IgD-negative memory B cell (primary cell): ENCODE results near the gene KRABD2.
"Not testable (repeated sequence)": the region's sequence is repeated elsewhere in the genome, so short reads cannot be mapped to it uniquely, and the experiment has no call there.

ENCODE experiments used
- H3K27ac Mint-ChIP-seq, 3 donors: one replicate each; pipeline ENCODE4 v1.8.0; 2020 to 2022; ENCODE audit warnings: mild to moderate bottlenecking in 3 of 3, mixed read lengths in 3 of 3, moderate library complexity in 1 of 3
- H3K27me3 Mint-ChIP-seq: one replicate; pipeline ENCODE4 v1.8.0; 2021; ENCODE audit warnings: mixed read lengths
- H3K36me3 Mint-ChIP-seq: one replicate; pipeline ENCODE4 v1.8.0; 2020; ENCODE audit warnings: mild to moderate bottlenecking, mixed read lengths
- H3K4me1 Mint-ChIP-seq, 3 donors: one replicate each; pipeline ENCODE4 v1.8.0; 2020 to 2022; ENCODE audit warnings: mixed read lengths in 3 of 3, mild to moderate bottlenecking in 1 of 3
- H3K4me3 Mint-ChIP-seq, 4 donors: one replicate each; pipeline ENCODE4 v1.8.0; 2020 to 2022; ENCODE audit warnings: mild to moderate bottlenecking in 4 of 4, mixed read lengths in 4 of 4, moderate library complexity in 3 of 4
- H3K9me3 Mint-ChIP-seq, 3 donors: one replicate each; pipeline ENCODE4 v1.8.0; 2020 to 2021; ENCODE audit warnings: mixed read lengths in 3 of 3, mild to moderate bottlenecking in 1 of 3

KRABD2 gene

GRCh38 chr17:8359769-8360168 is 16.7 kb downstream of the KRABD2 start:
- Mint-ChIP-seq H3K27ac (no peak overlapping the region), H3K4me1 (no peaks in the 10 kb centered on the region), H3K36me3 (peaks cover 7% of the 10 kb centered on the region), H3K4me3 (no peak overlapping the region), H3K9me3 (no peaks in the 10 kb centered on the region), H3K27me3 (no peaks in the 10 kb centered on the region)

DNA sequence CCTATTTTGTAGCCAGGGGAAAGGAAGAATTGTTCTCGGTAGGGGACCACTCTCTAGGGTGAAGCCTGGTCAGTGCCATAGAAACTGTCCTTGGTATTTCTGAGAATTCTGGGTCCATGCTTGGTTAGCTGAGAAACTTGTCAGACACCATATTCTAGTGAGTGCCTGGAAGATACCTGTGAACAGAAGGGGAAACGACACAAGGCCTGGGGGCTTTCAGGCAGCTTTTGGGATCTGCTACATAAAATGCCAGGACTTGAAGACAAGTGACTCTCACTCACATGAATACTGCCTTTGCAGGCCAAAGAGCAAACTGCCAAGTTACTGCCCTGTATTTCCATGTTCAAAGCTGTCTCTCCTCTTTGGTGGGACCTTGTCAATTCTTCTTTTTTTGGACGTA is 18.6 kb downstream of the KRABD2 start:
- Mint-ChIP-seq H3K4me3 (no peak overlapping the region), H3K4me1 (no peaks in the 10 kb centered on the region), H3K9me3 (no peaks in the 10 kb centered on the region), H3K36me3 (peaks cover 5% of the 10 kb centered on the region), H3K27ac (no peak overlapping the region), H3K27me3 (no peaks in the 10 kb centered on the region)

DNA sequence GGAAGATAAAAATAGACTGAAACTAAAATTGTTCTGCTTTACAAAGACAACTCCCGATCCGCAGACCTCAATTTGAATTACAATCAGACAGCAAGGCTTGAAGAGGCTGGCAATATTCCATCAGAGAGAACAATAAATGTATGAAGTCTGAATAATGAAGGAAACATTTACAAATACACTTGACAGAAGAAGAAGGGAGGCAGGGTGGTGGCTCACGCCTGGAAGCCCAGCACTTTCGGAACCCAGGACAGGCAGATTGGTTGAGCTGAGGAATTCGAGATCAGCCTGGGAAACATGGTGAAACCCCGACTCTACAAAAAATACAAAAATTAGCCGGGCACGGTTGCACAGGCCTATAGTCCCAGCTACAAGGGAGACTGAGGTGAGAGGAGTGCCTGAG is 22.3 kb downstream of the KRABD2 start:
- no peak overlapping the region for H3K4me3 Mint-ChIP-seq
- H3K36me3 Mint-ChIP-seq, result peaks cover 3% of the 10 kb centered on the region
- peaks cover 3% of the 10 kb centered on the region for H3K27me3 Mint-ChIP-seq
- H3K4me1 Mint-ChIP-seq, result no peaks in the 10 kb centered on the region
- no peaks in the 10 kb centered on the region for H3K9me3 Mint-ChIP-seq
- H3K27ac Mint-ChIP-seq, result no peak overlapping the region

DNA sequence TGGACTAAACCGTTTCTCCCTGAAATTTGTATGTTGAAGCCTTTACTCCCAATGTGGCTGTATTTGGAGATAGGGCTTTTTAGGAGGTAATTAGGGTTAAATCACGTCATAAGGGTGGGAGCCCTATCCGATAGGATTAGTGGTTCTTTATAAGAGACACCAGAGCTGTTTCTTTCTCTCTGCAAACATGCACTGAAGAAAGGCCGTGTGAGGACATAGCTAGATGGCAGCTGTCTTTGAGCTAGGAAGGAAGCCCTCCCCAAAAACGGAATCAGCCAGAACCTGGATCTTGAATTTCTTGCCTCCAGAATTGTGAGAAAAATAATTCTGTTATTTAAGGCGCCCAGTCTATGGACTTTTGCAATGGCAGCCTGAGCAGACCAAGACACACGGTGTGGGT is 22.8 kb downstream of the KRABD2 start:
- peaks cover 3% of the 10 kb centered on the region for H3K27me3 Mint-ChIP-seq
- no peak overlapping the region for H3K27ac Mint-ChIP-seq
- no peaks in the 10 kb centered on the region for H3K4me1 Mint-ChIP-seq
- H3K9me3 Mint-ChIP-seq, result no peaks in the 10 kb centered on the region
- H3K36me3 Mint-ChIP-seq, result peaks cover 2% of the 10 kb centered on the region
- no peak overlapping the region for H3K4me3 Mint-ChIP-seq

DNA sequence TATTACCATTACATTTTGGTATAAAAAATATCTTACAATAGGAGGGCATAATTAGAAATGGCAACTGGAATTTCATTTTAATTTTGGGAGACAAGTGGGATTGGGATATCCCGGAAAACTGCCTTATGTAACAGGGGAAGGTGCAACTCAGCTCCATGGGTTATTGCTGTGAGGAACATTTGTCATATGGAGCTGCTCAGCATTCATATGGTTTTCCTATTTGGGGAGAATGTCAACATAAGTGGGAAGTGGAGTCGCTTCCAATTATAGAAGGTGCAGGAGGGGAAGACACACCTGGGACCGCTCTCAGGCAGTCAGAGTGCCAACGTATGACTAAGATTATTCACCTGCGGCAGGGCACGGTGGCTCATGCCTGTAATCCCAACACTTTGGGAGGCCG is 26.2 kb downstream of the KRABD2 start:
- no peak overlapping the region for H3K4me3 Mint-ChIP-seq
- peaks cover 0 to 2% (median 0%) of the 10 kb centered on the region in 3 donors for H3K9me3 Mint-ChIP-seq
- H3K36me3 Mint-ChIP-seq, result no peaks in the 10 kb centered on the region
- peaks cover 17% of the 10 kb centered on the region for H3K27me3 Mint-ChIP-seq
- H3K27ac Mint-ChIP-seq, result no peak overlapping the region
- H3K4me1 Mint-ChIP-seq, result no peaks in the 10 kb centered on the region

DNA sequence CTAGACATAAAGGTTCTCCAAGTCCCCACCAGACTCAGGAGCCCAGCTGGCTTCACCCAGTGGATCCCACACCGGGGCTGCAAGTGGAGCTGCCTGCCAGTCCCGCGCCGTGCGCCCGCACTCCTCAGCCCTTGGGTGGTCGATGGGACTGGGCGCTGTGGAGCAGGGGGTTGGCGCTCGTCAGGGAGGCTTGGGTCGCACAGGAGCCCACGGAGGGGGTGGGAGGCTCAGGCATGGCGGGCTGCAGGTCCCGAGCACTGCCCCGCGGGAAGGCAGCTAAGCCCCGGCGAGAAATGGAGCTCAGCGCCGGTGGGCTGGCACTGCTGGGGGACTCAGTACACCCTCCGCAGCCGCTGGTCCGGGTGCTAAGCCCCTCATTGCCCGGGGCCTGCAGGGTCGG is 29.5 kb downstream of the KRABD2 start:
- not testable (repeated sequence) for H3K4me3 Mint-ChIP-seq, H3K9me3 Mint-ChIP-seq, H3K36me3 Mint-ChIP-seq, H3K27ac Mint-ChIP-seq, H3K4me1 Mint-ChIP-seq
- H3K27me3 Mint-ChIP-seq, result peaks cover 17% of the 10 kb centered on the region

GRCh38 chr17:8345951-8346665 is 30.4 kb downstream of the KRABD2 start:
- H3K36me3 Mint-ChIP-seq, result no peaks in the 10 kb centered on the region
- peak overlapping the region in 1 of 3 donors; percentile 36 for H3K27ac Mint-ChIP-seq
- H3K4me3 Mint-ChIP-seq, result no peak overlapping the region
- peaks cover 17% of the 10 kb centered on the region for H3K27me3 Mint-ChIP-seq
- H3K4me1 Mint-ChIP-seq, result no peaks in the 10 kb centered on the region
- peaks cover 0 to 2% (median 0%) of the 10 kb centered on the region in 3 donors for H3K9me3 Mint-ChIP-seq

DNA sequence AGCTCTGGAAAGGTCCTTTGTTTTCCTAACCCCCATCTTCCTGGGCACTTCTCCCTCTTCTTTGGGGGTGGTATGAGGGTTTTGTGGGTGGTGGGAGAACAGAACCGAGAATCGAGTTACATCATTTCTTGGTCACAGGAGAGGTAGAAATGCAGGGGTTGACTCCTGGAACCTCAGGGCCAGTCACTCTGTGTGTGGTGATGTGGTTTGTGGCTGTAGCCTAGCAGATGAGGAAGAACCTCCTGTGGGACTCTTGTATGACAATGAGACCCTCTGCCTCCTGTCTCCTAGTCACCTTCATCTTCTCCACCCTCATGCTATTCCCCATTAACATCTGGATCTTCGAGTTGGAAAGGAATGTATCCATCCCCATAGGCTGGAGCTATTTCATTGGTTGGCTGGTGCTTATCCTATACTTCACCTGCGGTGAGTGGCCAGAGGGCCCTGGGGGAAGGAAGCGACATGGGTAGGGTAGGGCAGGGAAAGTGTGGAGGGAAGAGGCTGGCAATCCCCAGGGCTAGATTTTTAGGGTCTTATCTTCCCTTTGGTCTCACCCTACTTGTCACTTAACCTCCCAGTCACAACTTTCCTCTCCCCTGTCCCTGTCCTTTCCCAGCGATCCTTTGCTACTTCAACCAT is 31.3 kb downstream of the KRABD2 start:
- no peaks in the 10 kb centered on the region for H3K4me1 Mint-ChIP-seq
- peaks cover 0 to 2% (median 0%) of the 10 kb centered on the region in 3 donors for H3K9me3 Mint-ChIP-seq
- H3K27me3 Mint-ChIP-seq, result peaks cover 14% of the 10 kb centered on the region
- no peaks in the 10 kb centered on the region for H3K36me3 Mint-ChIP-seq
- no peak overlapping the region for H3K4me3 Mint-ChIP-seq
- peak overlapping the region in 1 of 3 donors; percentile 39 for H3K27ac Mint-ChIP-seq

DNA sequence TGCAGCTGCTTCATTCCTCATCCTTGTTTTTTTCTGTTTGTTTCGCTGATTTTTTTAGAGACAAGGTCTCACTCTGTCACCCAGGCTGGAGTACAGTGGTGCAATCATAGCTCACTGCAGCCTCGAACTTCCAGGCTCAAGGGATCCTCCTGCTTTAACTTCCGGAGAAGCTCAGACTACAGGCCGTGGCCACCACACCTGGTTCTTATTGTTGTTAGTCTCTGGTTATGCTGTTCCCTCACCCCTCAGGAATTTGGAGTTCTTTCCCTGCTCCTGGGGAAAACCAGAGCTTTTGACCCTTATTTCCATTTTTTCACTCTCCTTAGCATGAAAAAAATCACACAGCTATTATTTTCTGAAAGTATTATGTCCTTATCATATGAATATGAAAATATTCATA is 35.0 kb downstream of the KRABD2 start:
- peaks cover 3 to 10% (median 6%) of the 10 kb centered on the region in 3 donors for H3K4me1 Mint-ChIP-seq
- H3K36me3 Mint-ChIP-seq, result peaks cover 2% of the 10 kb centered on the region
- H3K4me3 Mint-ChIP-seq, result no peak overlapping the region
- no peaks in the 10 kb centered on the region for H3K9me3 Mint-ChIP-seq
- peaks cover 7% of the 10 kb centered on the region for H3K27me3 Mint-ChIP-seq
- H3K27ac Mint-ChIP-seq, result no peak overlapping the region

- peak within 1 kb of the TSS in 1 of 4 donors; percentile 38 for H3K4me3 Mint-ChIP-seq
- no peaks in the 10 kb centered on the region for H3K27me3 Mint-ChIP-seq
These were observed 37.0 kb downstream of the KRABD2 start, which contains the start of gene ODF4 for GRCh38 chr17:8339540-8339939. ODF4 (plus strand) TSS chr17:8339840; CDS start chr17:8340052, 212 bp downstream.

GRCh38 chr17:8338753-8339140 is 37.8 kb downstream of the KRABD2 start:
- Mint-ChIP-seq H3K4me1 (peaks cover 3 to 10% (median 6%) of the 10 kb centered on the region in 3 donors), H3K27ac (no peak overlapping the region), H3K4me3 (no peak overlapping the region), H3K27me3 (peaks cover 2% of the 10 kb centered on the region), H3K36me3 (peaks cover 2% of the 10 kb centered on the region), H3K9me3 (no peaks in the 10 kb centered on the region)

More at GRCh38 chr17:8339540-8339939, 37.0 kb downstream of the KRABD2 start, which contains the start of gene ODF4:
- Mint-ChIP-seq H3K27ac (no peak within 1 kb of the TSS), H3K9me3 (no peaks in the 10 kb centered on the region), H3K4me1 (peaks cover 3 to 10% (median 6%) of the 10 kb centered on the region in 3 donors), H3K36me3 (peaks cover 2% of the 10 kb centered on the region)

DNA sequence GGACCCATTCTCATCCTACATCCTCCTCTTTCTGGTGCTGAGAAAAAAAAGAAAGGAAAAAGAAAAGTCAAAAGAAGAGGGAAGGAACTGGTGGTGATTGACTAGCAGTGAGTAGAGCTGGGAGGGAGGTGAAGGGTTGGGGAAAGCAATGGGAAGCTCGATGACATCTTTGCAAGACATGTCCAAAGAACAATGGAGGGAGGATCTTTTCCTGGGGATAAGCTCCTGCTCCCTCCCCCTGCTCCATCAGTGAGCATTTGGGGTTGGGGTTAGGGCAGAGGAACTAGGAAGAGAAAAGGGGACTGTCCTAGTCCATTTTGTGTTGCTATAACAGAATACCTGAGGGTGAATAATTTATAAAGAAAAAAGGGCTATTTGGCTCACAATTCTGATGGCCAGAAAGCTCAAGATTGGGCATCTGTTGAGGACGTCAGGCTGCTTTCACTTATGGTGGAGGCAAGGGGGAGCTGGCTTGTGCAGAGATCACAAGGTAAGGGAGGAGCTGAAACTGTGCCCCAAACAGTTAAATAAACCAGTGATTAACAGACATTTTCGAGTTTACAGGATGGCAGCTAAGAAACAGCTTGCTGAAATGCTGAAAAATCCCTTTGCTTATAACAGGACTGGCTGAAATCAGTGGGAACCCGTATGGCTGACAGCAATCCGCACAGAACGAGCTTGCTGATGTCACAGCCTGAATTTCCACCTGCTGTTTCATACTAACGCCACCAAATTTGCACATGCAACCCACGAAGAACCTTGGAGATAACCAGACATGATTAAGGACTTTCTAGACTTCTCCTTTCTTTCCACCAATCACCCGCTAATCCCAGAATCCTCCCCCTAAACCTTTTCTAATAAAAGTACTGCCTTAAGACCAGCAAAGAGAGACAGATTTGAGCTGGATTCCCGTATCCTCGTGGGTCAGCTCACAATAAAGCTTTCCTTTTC is 38.4 kb downstream of the KRABD2 start:
- peaks cover 2% of the 10 kb centered on the region for H3K27me3 Mint-ChIP-seq
- peaks cover 3 to 10% (median 6%) of the 10 kb centered on the region in 3 donors for H3K4me1 Mint-ChIP-seq
- H3K27ac Mint-ChIP-seq, result peak overlapping the region in 1 of 3 donors; percentile 71
- peaks cover 2% of the 10 kb centered on the region for H3K36me3 Mint-ChIP-seq
- H3K4me3 Mint-ChIP-seq, result peak overlapping the region in 2 of 4 donors; percentile 72 to 75
- H3K9me3 Mint-ChIP-seq, result no peaks in the 10 kb centered on the region

- Mint-ChIP-seq H3K9me3 (no peaks in the 10 kb centered on the region), H3K27me3 (peaks cover 12% of the 10 kb centered on the region), H3K4me1 (peaks cover under 1 to 7% (median 2%) of the 10 kb centered on the region in 3 donors), H3K4me3 (no peak overlapping the region), H3K27ac (no peak overlapping the region), H3K36me3 (no peaks in the 10 kb centered on the region)
These were observed 43.2 kb downstream of the KRABD2 start for GRCh38 chr17:8333281-8333680.

DNA sequence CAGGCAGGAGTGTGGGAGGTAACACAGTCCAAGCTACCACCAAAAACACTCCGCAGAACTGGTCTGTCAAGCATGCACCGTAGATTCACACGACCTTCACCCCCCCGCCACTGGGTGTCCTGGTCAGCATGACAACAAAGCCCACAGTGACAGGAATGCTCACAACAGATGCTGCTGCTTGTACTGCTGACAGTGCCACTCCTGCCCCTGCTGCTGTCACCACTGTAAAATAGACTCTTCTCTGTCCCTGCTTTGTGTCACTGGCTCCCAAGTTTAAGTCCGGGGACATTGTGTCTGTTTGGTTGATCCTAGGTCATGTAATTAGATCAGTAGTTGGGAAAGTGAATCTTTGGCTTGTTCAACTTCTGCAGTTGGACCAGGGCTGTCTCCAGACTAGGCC is 43.8 kb downstream of the KRABD2 start:
- peaks cover 17% of the 10 kb centered on the region for H3K27me3 Mint-ChIP-seq
- H3K27ac Mint-ChIP-seq, result no peak overlapping the region
- peaks cover 0 to under 1% (median 0%) of the 10 kb centered on the region in 3 donors for H3K4me1 Mint-ChIP-seq
- peak overlapping the region in 1 of 4 donors; percentile 71 for H3K4me3 Mint-ChIP-seq
- no peaks in the 10 kb centered on the region for H3K9me3 Mint-ChIP-seq
- no peaks in the 10 kb centered on the region for H3K36me3 Mint-ChIP-seq

GRCh38 chr17:8332128-8332527 is 44.4 kb downstream of the KRABD2 start:
- Mint-ChIP-seq H3K27me3 (peaks cover 22% of the 10 kb centered on the region), H3K27ac (no peak overlapping the region), H3K4me3 (no peak overlapping the region), H3K4me1 (no peaks in the 10 kb centered on the region), H3K9me3 (no peaks in the 10 kb centered on the region), H3K36me3 (no peaks in the 10 kb centered on the region)
